Osteocyte (in vitro differentiated cells): ENCODE results near the gene DDX1. TPM values are rescaled to one million over a fixed set of nuclear protein-coding genes. Genes with fewer than 3 reads are reported as not detected.

Experiments used
- DNase-seq: peaks from one replicate; pipeline ENCODE4 v3.0.0; 2021; ENCODE audit warnings: mixed read lengths; ENCODE audit not compliant: unreplicated experiment; ENCODE audit errors: extremely low spot score
- H3K27ac Mint-ChIP-seq: one replicate; pipeline ENCODE4 v1.8.0; 2021; ENCODE audit warnings: mild to moderate bottlenecking, mixed read lengths; ENCODE audit not compliant: unreplicated experiment
- H3K27me3 Mint-ChIP-seq: one replicate; pipeline ENCODE4 v1.8.0; 2021; ENCODE audit warnings: mixed read lengths; ENCODE audit not compliant: unreplicated experiment
- H3K36me3 Mint-ChIP-seq: one replicate; pipeline ENCODE4 v1.8.0; 2021; ENCODE audit warnings: mixed read lengths; ENCODE audit not compliant: unreplicated experiment
- H3K4me1 Mint-ChIP-seq: one replicate; pipeline ENCODE4 v1.8.0; 2021; ENCODE audit warnings: mixed read lengths; ENCODE audit not compliant: unreplicated experiment
- H3K4me3 Mint-ChIP-seq: one replicate; pipeline ENCODE4 v1.8.0; 2021; ENCODE audit warnings: mild to moderate bottlenecking, moderate library complexity, mixed read lengths; ENCODE audit not compliant: unreplicated experiment
- H3K9me3 Mint-ChIP-seq: one replicate; pipeline ENCODE4 v1.8.0; 2021; ENCODE audit warnings: mixed read lengths; ENCODE audit not compliant: unreplicated experiment
- total RNA-seq: library from RNA; stranded (reverse); gene quantifications from 2 replicates; pipeline ENCODE4 v1.2.1, GENCODE V29; 2021
- TF ChIP-seq, protein P1 (sequence below): fragments of 200-600 bp; sonication (generic); IDR thresholded peaks from 2 replicates; pipeline ENCODE4 v1.5.0; 2021; ENCODE audit warnings: antibody characterized with exemption, mild to moderate bottlenecking, moderate library complexity

Gene DDX1
- total RNA-seq, 1 donor from 2014 or later, result 90.7 TPM

DNA sequence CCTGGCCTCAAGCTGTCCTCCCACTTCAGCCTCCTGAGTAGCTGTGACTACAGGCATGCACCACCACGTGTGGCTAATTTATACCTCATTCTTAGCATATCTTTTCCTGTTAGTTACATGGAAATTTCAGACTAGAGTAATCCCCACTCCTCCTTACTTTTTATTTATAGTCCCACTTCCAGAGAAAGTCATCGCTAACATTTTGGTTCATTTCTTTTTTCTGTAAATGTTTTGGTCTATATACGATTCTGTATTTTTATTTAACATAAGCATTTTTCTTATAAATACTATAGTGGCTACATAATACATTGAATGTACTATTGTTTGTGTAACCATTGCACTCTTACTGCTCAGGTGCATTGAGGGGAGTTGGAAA, 42.3 kb downstream of the DDX1 start:
- Mint-ChIP-seq H3K4me3 (no peak overlapping the region), H3K4me1 (peaks cover 28% of the 10 kb centered on the region), H3K27me3 (no peaks in the 10 kb centered on the region), H3K9me3 (no peaks in the 10 kb centered on the region), H3K27ac (no peak overlapping the region), H3K36me3 (peaks cover 44% of the 10 kb centered on the region)
- DNase-seq, result no peak
- TF ChIP-seq, protein P1, sequence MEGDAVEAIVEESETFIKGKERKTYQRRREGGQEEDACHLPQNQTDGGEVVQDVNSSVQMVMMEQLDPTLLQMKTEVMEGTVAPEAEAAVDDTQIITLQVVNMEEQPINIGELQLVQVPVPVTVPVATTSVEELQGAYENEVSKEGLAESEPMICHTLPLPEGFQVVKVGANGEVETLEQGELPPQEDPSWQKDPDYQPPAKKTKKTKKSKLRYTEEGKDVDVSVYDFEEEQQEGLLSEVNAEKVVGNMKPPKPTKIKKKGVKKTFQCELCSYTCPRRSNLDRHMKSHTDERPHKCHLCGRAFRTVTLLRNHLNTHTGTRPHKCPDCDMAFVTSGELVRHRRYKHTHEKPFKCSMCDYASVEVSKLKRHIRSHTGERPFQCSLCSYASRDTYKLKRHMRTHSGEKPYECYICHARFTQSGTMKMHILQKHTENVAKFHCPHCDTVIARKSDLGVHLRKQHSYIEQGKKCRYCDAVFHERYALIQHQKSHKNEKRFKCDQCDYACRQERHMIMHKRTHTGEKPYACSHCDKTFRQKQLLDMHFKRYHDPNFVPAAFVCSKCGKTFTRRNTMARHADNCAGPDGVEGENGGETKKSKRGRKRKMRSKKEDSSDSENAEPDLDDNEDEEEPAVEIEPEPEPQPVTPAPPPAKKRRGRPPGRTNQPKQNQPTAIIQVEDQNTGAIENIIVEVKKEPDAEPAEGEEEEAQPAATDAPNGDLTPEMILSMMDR, result no peak

DNA sequence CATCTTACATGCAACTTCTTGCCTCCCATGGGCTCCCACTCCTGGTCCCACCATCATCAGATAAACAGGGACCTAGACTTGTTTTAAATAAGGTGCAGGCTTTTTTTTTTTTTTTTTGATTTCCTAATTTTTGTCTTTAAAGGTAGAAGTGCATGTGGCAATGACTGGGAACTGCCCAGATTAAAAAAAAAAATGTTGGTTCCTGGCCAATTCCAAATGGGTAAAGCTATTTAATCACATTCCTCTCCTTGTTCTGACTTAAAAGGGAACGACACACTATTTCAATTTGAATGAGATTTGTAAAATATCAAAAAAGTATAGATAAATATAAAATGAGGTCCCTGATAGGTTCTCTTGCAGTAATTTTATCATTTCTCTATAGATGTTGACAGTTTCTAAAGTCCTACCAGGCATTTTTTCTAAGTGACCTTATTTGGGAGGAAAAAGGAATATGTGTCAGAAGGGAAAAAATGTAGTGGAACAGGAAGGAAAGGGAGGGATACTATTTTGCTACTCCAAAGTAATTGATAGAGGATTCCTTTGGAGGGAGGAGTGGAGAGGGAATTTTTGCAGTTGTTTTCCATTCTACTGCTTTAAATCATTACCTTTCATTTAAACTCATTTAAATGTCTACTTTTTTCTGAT, 43.3 kb downstream of the DDX1 start:
- peaks cover 35% of the 10 kb centered on the region for H3K36me3 Mint-ChIP-seq
- no peak overlapping the region for H3K4me3 Mint-ChIP-seq
- H3K4me1 Mint-ChIP-seq, result peaks cover 38% of the 10 kb centered on the region
- DNase-seq, result no peak
- H3K27ac Mint-ChIP-seq, result peak overlapping the region; percentile 39
- TF ChIP-seq, protein P1, result no peak
- no peaks in the 10 kb centered on the region for H3K9me3 Mint-ChIP-seq
- no peaks in the 10 kb centered on the region for H3K27me3 Mint-ChIP-seq

- H3K4me1 Mint-ChIP-seq, result peaks cover 45% of the 10 kb centered on the region
- peaks cover 7% of the 10 kb centered on the region for H3K9me3 Mint-ChIP-seq
- no peak overlapping the region for H3K27ac Mint-ChIP-seq
- DNase-seq, result no peak
- H3K4me3 Mint-ChIP-seq, result no peak overlapping the region
- no peaks in the 10 kb centered on the region for H3K27me3 Mint-ChIP-seq
- H3K36me3 Mint-ChIP-seq, result peaks cover 31% of the 10 kb centered on the region
- TF ChIP-seq, protein P1, result peak; percentile 97
These were observed 45.5 kb downstream of the DDX1 start for GRCh38 chr2:15636972-15637785.

DNA sequence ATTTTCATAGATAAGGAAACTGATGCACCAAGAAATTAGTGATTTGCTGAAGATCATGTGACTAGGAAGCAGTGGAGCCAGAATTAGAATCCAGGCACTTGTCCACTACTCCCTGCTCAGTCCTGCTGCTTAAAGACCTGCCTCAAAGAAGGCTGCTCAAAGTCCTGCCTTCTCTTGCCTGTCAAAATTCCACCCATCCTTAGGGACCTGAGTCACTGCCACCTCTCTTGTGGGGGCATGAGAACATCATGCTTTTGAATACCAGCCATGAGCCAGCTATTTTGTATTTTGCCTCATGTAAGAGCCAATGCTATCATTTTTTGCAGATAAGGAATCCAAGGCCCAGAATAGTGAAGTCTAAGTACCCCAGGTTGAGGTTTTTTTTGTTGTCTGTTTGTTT, 47.1 kb downstream of the DDX1 start:
- no peak overlapping the region for H3K4me3 Mint-ChIP-seq
- H3K4me1 Mint-ChIP-seq, result peaks cover 45% of the 10 kb centered on the region
- no peak overlapping the region for H3K27ac Mint-ChIP-seq
- H3K36me3 Mint-ChIP-seq, result peaks cover 21% of the 10 kb centered on the region
- peaks cover 7% of the 10 kb centered on the region for H3K9me3 Mint-ChIP-seq
- DNase-seq, result no peak
- no peaks in the 10 kb centered on the region for H3K27me3 Mint-ChIP-seq
- TF ChIP-seq, protein P1, result no peak
